Activated T-cell treated with anti-CD3 and anti-CD28 coated beads, Interleukin-2, amount 50 U/mL, for 72 hours (primary cell): ENCODE data around the gene LIN28A. TPM values are rescaled to one million over a fixed set of nuclear protein-coding genes. Genes with fewer than 3 reads are reported as not detected.

Experiments used
- ATAC-seq, 2 donors: fragments of 150-1000 bp; cut with Tn5 transposase; replicated peaks in 1 of 2; 2 replicates each; pipeline ENCODE4 v1.10.0; 2021; ENCODE audit warnings: moderate library complexity in 2 of 2, mild to moderate bottlenecking in 1 of 2
- DNase-seq, 2 donors: peaks; one replicate each; pipeline ENCODE4 v3.0.0; 2021 to 2022; ENCODE audit warnings: mixed read lengths in 1 of 2
- H3K27ac Mint-ChIP-seq: one replicate; pipeline ENCODE4 v1.8.0; 2022; ENCODE audit warnings: mild to moderate bottlenecking, moderate library complexity, mixed read lengths
- H3K27me3 Mint-ChIP-seq: one replicate; pipeline ENCODE4 v1.8.0; 2022; ENCODE audit warnings: low read depth, mixed read lengths
- H3K36me3 Mint-ChIP-seq, 2 donors: one replicate each; pipeline ENCODE4 v1.8.0; 2022; ENCODE audit warnings: mixed read lengths in 2 of 2, mild to moderate bottlenecking in 1 of 2; ENCODE audit not compliant: insufficient read depth in 2 of 2
- H3K4me1 Mint-ChIP-seq: one replicate; pipeline ENCODE4 v1.8.0; 2022; ENCODE audit warnings: low read depth, mixed read lengths
- H3K4me3 Mint-ChIP-seq, 2 donors: one replicate each; pipeline ENCODE4 v1.8.0; 2022; ENCODE audit warnings: mild to moderate bottlenecking in 2 of 2, mixed read lengths in 2 of 2, moderate library complexity in 2 of 2
- H3K9me3 Mint-ChIP-seq, 2 donors: one replicate each; pipeline ENCODE4 v1.8.0; 2022; ENCODE audit warnings: mixed read lengths in 2 of 2
- total RNA-seq, 2 donors: library from RNA; stranded (reverse); gene quantifications; one replicate each; pipeline ENCODE4 v1.2.3, GENCODE V29; 2022

The LIN28A gene
- total RNA-seq, 2 donors from 2014 or later = not detected

DNA sequence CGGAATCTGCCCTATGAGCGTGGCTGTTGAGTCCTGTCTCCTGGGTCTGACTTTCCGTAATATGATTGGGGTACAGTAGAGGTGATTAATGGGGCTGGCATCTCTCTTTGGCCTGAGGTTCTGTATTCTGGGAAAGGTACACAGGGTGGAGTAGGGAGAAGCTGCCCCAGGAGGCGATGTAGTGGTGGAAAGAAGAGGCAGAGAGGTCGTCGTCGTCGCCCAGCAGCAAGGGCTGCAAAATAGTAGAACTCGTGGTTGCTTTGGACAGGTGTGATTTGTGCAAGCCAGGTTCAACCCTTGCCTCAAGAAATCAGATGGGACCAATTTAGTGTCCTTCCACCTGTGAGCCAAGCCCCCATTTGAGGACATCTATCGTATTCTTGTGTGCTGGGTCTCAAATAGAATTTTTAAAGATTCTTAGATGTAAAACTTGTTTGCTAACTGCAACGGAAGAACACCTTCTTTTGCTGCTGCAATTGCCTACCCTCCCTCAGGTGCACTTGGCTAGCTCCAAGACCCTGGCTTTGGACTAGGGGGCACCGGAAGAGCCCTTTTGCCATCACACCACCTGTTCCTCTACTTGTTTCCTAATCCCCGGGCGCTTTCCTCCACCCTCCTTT lies 60.4 kb downstream of the LIN28A start:
- Mint-ChIP-seq H3K36me3 (peaks cover 10 to 24% of the 10 kb centered on the region in 2 donors), H3K27me3 (no peaks in the 10 kb centered on the region), H3K27ac (no peak overlapping the region), H3K4me3 (peak overlapping the region; percentile 93 to 94), H3K9me3 (no peaks in the 10 kb centered on the region), H3K4me1 (peaks cover 38% of the 10 kb centered on the region)
- no peak for DNase-seq
- ATAC-seq = no peak

DNA sequence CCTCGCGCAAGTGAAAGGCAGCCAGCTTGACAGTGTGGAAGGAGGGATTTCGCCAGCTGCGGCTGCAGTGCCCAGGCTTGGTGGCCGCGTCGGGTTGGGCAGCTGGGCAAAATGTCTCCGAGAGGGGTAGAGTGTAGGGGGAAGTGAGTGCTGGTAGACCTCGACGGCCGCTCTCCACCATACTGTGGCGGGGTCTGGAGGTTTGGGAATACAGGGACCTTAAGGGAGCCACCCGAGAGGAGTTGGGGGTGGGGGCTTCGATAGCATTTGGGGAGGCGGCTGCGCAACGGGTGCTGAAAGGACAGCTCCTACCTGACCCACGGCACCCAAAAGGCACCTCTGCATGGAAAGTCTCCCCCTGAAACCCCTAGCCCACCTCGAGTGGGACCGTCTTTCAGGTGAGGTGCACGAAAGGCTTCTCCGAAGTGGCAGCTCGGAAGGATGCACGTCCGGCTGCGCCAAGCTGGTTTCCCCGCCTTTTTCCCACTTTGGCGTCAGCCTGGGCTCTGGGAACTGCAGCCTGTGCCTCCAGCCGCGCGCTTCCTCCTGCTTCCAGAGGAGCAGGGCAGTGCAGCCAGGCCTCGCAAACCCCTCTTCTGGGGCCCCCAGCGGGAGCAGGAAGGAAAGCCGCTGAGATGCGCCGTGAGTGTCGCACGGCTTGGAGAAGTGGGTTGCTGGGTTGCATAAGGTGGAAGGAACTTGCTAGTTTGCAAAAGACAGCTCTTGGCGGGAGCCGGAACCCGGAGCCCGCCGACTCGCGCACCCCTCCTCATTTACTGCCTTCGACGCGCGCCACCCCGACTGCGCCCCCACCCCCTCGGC lies 61.1 kb downstream of the LIN28A start:
- ATAC-seq = peak; percentile 17 to 19
- Mint-ChIP-seq H3K36me3 (peaks cover 13 to 31% of the 10 kb centered on the region in 2 donors), H3K27ac (no peak overlapping the region), H3K4me3 (peak overlapping the region; percentile 93 to 94), H3K4me1 (peaks cover 46% of the 10 kb centered on the region), H3K27me3 (no peaks in the 10 kb centered on the region), H3K9me3 (no peaks in the 10 kb centered on the region)
- peak; percentile 35 to 49 for DNase-seq

DNA sequence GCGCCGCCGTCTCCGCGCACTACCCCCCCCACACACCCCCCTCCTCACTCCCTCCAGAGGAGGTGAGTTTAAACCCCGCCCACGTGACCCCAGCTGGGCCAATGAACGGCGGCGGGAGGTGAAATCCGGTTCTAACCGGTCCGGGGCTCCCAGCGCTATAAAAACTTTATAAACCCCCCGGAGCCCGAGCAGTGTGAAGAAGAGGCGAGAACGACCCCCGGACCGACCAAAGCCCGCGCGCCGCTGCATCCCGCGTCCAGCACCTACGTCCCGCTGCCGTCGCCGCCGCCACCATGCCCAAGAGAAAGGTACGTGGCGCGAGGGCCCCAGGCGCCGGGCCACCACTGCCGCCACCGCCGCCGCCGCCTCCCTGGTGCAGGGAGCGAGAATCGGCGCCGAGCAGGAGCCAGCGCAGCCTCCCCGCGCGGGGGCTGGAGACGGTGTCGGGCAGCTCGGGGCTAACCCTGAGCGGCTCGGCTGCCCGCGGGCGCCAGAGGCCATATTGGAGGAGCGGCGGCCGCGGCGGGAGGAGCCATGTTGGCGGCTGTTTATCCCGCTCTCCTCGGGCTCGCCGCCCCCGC lies 61.8 kb downstream of the LIN28A start, which contains the start of gene HMGN2:
Gene HMGN2 (plus strand): TSS at position 121 of the 581 bp plus-strand sequence. CDS start 173 bp downstream, at position 294.
- Mint-ChIP-seq H3K36me3 (peaks cover 13 to 28% of the 10 kb centered on the region in 2 donors), H3K4me3 (peak within 1 kb of the TSS; percentile 94 to 98), H3K27ac (peak within 1 kb of the TSS; percentile 95), H3K4me1 (peaks cover 46% of the 10 kb centered on the region), H3K9me3 (no peaks in the 10 kb centered on the region), H3K27me3 (no peaks in the 10 kb centered on the region)
- ATAC-seq = peak; percentile 76 to 80
- DNase-seq = peak; percentile 88 to 90

DNA sequence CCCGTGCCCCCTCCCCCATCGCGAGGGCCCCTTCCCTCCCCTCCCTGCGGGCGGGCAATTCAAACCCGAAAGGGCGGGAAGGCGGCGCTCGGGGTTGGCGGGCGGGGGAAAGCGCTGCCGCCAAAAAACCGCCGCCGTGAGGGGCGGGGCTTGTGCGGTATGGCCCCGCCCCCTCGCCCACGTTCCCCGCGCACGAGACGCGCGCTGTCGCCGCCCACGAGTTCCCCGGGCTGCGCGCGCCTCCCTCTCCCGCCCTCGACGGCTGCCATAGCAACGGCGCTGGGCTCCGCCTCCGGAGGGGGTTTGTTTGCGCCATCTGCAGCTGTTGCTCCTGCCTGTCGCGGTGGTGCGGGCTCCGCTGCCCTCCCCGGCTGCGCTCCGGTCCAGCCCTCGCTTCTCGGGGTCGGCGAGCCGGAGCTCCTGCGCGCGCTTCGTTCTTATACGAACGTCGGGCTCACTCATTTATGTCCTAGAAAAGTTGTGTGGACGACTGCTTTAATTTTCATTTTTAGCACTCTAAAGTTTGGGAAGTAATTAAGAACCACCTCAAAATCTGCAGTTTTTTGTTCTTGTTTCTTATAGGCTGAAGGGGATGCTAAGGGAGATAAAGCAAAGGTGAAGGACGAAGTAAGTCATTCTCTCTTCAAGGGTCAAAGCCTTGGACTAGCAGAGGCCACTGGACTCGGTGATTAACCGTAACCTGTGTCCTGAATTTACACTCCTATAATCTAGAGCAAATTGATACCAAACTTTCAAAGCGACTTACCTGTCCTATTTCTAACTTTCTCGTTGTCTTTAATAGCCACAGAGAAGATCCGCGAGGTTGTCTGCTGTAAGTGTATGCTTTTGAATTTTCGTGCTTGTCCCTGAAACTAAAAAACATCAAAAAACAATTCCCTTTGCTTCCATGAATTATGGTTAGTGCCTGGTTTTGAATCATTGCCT lies 62.6 kb downstream of the LIN28A start:
- peaks cover 11 to 32% of the 10 kb centered on the region in 2 donors for H3K36me3 Mint-ChIP-seq
- peaks cover 46% of the 10 kb centered on the region for H3K4me1 Mint-ChIP-seq
- H3K9me3 Mint-ChIP-seq = no peaks in the 10 kb centered on the region
- DNase-seq (peak; percentile 96), ATAC-seq (peak; percentile 76 to 79)
- H3K4me3 Mint-ChIP-seq = peak overlapping the region; percentile 94 to 98
- H3K27me3 Mint-ChIP-seq = no peaks in the 10 kb centered on the region
- peak overlapping the region; percentile 90 for H3K27ac Mint-ChIP-seq

DNA sequence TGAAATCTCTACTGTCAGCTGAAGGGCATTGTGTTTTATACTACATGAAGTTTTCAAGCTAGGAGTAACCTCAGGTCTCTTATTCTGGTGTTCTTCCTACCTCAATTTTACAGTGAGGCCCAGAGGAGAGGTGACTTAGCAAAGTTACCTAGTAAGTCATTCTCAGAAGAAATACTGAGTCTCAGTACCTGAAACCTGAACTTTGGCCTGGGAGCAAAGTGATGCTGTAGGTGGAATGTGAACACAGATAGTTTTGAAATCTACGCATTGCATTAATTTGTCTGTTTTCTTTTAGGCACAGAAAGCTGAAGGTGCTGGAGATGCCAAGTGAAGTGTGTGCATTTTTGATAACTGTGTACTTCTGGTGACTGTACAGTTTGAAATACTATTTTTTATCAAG lies 64.2 kb downstream of the LIN28A start:
- H3K36me3 Mint-ChIP-seq = peaks cover 13 to 38% of the 10 kb centered on the region in 2 donors
- no peak for DNase-seq
- no peaks in the 10 kb centered on the region for H3K27me3 Mint-ChIP-seq
- no peak for ATAC-seq
- peaks cover 44% of the 10 kb centered on the region for H3K4me1 Mint-ChIP-seq
- peak overlapping the region; percentile 94 to 98 for H3K4me3 Mint-ChIP-seq
- H3K27ac Mint-ChIP-seq = peak overlapping the region; percentile 90
- no peaks in the 10 kb centered on the region for H3K9me3 Mint-ChIP-seq

DNA sequence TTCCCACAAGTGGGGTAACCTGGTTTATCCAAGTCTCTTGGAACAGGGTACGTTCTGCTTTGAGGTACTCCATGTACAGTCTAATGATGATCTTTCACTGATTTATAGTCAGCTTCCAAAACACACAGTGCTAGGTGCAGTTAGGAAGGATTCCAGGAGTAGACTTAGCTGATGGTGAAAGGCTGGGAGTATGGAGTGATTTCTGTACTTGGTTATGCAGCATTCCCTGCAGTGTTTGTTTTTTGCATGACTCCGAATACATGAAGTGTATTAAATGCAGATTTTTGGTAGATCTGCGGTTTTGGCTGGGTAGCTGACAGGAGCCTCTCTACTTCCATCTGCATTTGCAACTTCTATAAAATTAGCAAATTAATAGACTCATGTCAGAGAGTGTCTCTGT lies 65.4 kb downstream of the LIN28A start:
- Mint-ChIP-seq H3K4me3 (peak overlapping the region in 1 of 2 donors; percentile 9), H3K27me3 (no peaks in the 10 kb centered on the region), H3K36me3 (peaks cover 13 to 36% of the 10 kb centered on the region in 2 donors), H3K4me1 (peaks cover 32% of the 10 kb centered on the region), H3K27ac (peak overlapping the region; percentile 71), H3K9me3 (no peaks in the 10 kb centered on the region)
- DNase-seq (no peak), ATAC-seq (no peak)

DNA sequence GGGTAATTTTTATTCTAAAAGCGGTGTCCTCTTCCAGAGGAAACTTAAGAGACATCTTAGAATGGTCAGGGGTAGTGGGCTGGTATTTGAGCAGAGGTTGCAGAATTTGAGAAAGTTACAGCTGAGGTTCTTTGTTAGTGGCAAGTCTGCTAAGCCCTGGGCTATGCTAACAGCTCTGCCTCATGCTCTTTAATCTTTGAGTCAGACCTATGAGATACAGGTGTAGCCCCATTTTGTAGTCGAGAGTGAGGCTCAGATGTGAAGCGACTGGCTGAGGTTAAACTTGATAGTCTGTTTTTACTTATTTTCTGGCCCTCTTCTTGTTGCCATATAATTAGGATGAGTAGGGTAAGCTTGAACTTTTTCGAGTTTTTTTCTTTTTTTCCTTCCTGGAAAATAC lies 66.3 kb downstream of the LIN28A start:
- peaks cover 13 to 36% of the 10 kb centered on the region in 2 donors for H3K36me3 Mint-ChIP-seq
- no peak overlapping the region for H3K4me3 Mint-ChIP-seq
- H3K9me3 Mint-ChIP-seq = no peaks in the 10 kb centered on the region
- no peaks in the 10 kb centered on the region for H3K27me3 Mint-ChIP-seq
- no peak for DNase-seq
- peak overlapping the region; percentile 71 for H3K27ac Mint-ChIP-seq
- peaks cover 25% of the 10 kb centered on the region for H3K4me1 Mint-ChIP-seq
- no peak for ATAC-seq

DNA sequence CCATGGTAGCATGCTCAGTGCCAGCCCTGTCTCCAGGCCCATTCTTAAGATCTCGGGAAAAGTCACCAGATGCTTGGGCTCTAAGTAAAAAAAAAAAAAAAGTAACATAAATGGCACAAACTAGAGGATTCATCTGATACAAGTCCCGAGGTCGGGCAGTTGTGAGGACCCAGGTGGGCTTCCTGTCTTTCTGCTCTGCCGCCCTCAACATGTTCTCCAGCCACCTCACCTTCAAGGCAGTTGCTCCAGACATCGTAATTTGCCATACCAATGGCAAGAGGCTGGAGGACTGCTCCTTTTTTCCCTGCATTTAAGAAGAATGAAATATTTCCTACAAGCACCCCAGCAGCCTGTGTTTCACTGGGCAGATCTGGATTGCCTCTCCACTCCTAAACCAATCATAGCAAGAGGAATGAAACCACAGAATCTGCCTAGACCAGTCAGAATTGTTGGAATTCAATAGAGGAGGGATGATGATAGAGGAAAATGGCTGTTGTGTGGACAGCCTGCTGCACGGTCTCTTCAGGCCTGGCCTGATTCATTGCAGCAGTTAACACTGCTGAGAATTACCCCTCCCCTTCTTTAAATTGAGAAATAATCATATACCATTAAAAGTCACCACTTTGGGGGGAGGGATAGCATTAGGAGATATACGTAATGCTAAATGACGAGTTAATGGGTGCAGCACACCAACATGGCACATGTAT lies 67.0 kb downstream of the LIN28A start:
- peaks cover 32% of the 10 kb centered on the region for H3K4me1 Mint-ChIP-seq
- ATAC-seq (no peak), DNase-seq (no peak)
- no peak overlapping the region for H3K4me3 Mint-ChIP-seq
- H3K27me3 Mint-ChIP-seq = no peaks in the 10 kb centered on the region
- peaks cover 13 to 36% of the 10 kb centered on the region in 2 donors for H3K36me3 Mint-ChIP-seq
- H3K9me3 Mint-ChIP-seq = no peaks in the 10 kb centered on the region
- peak overlapping the region; percentile 3 for H3K27ac Mint-ChIP-seq

DNA sequence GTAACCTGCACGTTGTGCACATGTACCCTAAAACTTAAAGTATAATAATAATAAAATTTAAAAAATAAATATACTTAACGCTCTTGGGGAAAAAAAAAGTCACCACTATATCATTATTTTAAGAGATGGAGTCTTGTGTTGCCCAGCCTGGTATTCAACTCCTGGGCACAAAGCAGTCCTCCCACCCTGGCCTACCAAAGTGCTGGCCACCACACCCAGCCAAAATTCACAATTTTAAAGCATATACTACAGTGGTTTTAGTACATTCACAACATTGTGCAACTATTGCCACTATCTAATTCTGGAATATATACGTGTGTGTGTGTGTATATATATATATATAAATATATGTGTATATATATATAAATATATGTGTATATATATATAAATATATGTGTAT lies 67.5 kb downstream of the LIN28A start:
- Mint-ChIP-seq H3K4me1 (peaks cover 37% of the 10 kb centered on the region), H3K9me3 (no peaks in the 10 kb centered on the region), H3K27ac (no peak overlapping the region), H3K27me3 (no peaks in the 10 kb centered on the region), H3K4me3 (no peak overlapping the region), H3K36me3 (peaks cover 13 to 34% of the 10 kb centered on the region in 2 donors)
- DNase-seq (no peak), ATAC-seq (no peak)

DNA sequence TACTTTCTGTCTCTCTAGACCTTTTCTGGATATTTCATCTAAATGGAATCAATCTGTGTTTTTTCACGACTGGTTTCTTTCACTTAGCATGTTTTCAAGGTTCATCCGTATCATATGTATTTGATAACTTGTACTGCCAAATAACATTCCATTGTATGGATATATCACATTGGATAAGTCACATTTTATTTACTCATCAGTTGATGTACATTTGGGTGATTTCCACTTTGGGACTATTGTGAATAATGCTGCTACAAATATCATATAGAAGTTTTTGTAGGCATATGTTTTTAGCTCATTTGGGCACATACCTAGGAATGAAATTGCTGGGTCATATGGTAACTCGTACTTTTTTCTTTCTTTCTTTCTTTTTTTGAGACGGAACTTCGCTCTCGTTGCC lies 68.4 kb downstream of the LIN28A start:
- DNase-seq = no peak

More for the DNA sequence above, 68.4 kb downstream of the LIN28A start:
- peak overlapping the region; percentile 78 for H3K27ac Mint-ChIP-seq
- no peak for ATAC-seq
- H3K9me3 Mint-ChIP-seq = no peaks in the 10 kb centered on the region
- no peaks in the 10 kb centered on the region for H3K27me3 Mint-ChIP-seq
- peaks cover 10 to 29% of the 10 kb centered on the region in 2 donors for H3K36me3 Mint-ChIP-seq
- no peak overlapping the region for H3K4me3 Mint-ChIP-seq
- H3K4me1 Mint-ChIP-seq = peaks cover 37% of the 10 kb centered on the region
